ENCODE results near the gene PHF19. TPM values are rescaled to one million over a fixed set of nuclear protein-coding genes. Genes with fewer than 3 reads are reported as not detected.

The PHF19 gene
- total and polyA plus RNA-seq, 10 of the 15 experiments (the other 5 are each of a cell fraction or from before 2014, with no cell fraction given) = 26.0 to 133 (median 87.7) TPM

DNA sequence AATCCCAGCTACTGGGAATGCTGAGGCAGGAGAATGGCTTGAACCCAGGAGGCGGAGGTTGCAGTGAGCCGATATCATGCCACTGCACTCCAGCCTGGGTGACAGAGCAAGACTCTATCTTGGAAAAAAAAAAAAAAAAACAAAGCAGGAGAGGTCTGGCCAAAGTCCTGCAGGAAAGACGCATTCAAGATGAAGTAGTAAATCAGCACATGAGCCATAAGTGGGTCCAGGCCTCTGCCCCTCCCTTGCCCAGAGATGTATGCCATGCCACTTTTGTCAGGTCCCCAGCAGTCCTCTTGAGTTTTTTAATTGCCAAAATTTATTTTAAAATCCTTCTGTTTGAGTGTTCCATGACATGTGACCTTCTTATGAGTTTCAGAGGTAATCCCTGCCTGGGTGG is 8.5 kb upstream of the PHF19 start:
- H3K79me2 ChIP-seq (ENCODE audit: control insufficient read depth, insufficient read depth, low read length) = no peaks in the 10 kb centered on the region
- no peak overlapping the region for H3K9ac ChIP-seq (ENCODE audit: control insufficient read depth, insufficient read depth, low read length)
- 100% methylated on average over 3 of the region's 3 CpGs for WGBS (ENCODE audit: insufficient coverage, insufficient replicate concordance, low lambda C conversion rate, missing lambda C conversion rate)
- intact Hi-C loops (cut with micrococcal nuclease; ENCODE audit: unreplicated experiment) (no loop called here), in situ Hi-C loops (cut with MboI) (no loop called here)
- H3K9me3 ChIP-seq (replicated peaks; ENCODE audit: control insufficient read depth, insufficient read depth, low read length) = no peaks in the 10 kb centered on the region
- no peak overlapping the region for H2AFZ ChIP-seq (ENCODE audit: control insufficient read depth, low read depth, low read length)
- ChIA-PET RAD21 (ENCODE audit: unreplicated experiment) (interaction anchor here (0.7 to 3.0 kb wide), 7 partner anchors 11 to 130 kb away, joined by 3 to 11 read pairs (median 4); no protein-coding TSS in a partner anchor), CTCF (interaction anchor here (1.1 to 4.2 kb wide), 12 partner anchors 10 to 67 kb away, joined by 3 to 14 read pairs (median 6); no protein-coding TSS in a partner anchor), SMC1A (ENCODE audit: uncharacterized antibody, unreplicated experiment) (interaction anchor here (0.5 to 23.6 kb wide), 4 partner anchors 10 to 61 kb away, joined by 3 to 522 read pairs (median 26); partner anchors contain the start of gene TRAF1), POLR2A (interaction anchor here (0.6 to 15.6 kb wide), 6 partner anchors 11 to 550 kb away, joined by 3 to 383 read pairs (median 6); partner anchors contain the start of gene TRAF1)
- H3K36me3 ChIP-seq (ENCODE audit: control insufficient read depth in 2 of 2, insufficient read depth in 2 of 2, low read length in 1 of 2) = no peaks in the 10 kb centered on the region
- DNase-seq (ENCODE audit: low read depth, low spot score) (no peak), FAIRE-seq (no peak), ATAC-seq (no peak)
- BruUV-seq (replicated peaks) = no TSS peak
- no peak overlapping the region for H3K4me2 ChIP-seq (ENCODE audit: control insufficient read depth, insufficient read depth)
- H3K4me1 ChIP-seq (ENCODE audit: control insufficient read depth, insufficient read depth, low read length) = peaks cover 15% of the 10 kb centered on the region
- no peak overlapping the region for H3K4me3 ChIP-seq
- no peaks in the 10 kb centered on the region for H4K20me1 ChIP-seq (ENCODE audit: control insufficient read depth, insufficient read depth)
- H3K27ac ChIP-seq (ENCODE audit: control insufficient read depth, insufficient read depth) = no peak overlapping the region
- TF ChIP-seq MEF2B (IDR thresholded peaks at IDR 0.05; ENCODE audit: partially characterized antibody, poor library complexity, severe bottlenecking) (no peak), CHD4 (IDR thresholded peaks at IDR 0.05) (no peak), TCF7 (IDR thresholded peaks at IDR 0.05; ENCODE audit: borderline replicate concordance) (no peak), HDAC6 (IDR thresholded peaks at IDR 0.05; ENCODE audit: unreplicated experiment) (no peak), POU2F2 (IDR thresholded peaks at IDR 0.05; ENCODE audit: borderline replicate concordance, low read depth, low read length) (no peak), SKIL (IDR thresholded peaks at IDR 0.05; ENCODE audit: low read depth, poor library complexity, severe bottlenecking) (no peak), ZNF24 (IDR thresholded peaks at IDR 0.05) (no peak)
- H3K27me3 ChIP-seq (replicated peaks in 1 of 2; ENCODE audit: control insufficient read depth in 2 of 2, insufficient read depth in 2 of 2, low read length in 1 of 2) = no peaks in the 10 kb centered on the region

Measured in GM12878 (cell line).